Measurements from ENCODE around the gene TASP1. TPM values are rescaled to one million over a fixed set of nuclear protein-coding genes. Genes with fewer than 3 reads are reported as not detected.

TASP1 gene
- total and polyA plus RNA-seq, 8 donors, result 2.9 to 33.8 (median 6.9) TPM

DNA sequence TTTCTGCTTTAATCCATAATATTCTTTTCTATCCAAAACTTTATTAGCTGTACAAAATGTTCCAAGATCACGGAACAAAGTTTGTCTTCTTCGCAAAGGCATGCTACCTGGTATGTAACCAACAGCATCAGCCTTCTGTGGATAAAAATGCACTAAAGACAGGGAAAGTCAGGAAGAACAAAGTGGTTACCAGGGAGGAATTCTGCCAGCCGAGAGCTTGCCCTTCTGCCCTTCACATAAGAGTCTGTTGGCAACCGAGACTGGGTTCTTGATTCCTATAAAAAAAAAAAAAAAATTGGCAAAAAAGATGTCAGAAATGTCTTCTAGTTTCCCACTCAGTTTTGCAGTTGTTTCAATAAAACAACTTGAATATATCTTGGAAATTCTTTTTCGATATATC lies 58.0 kb downstream of the TASP1 start:
- Histone ChIP-seq H3K4me3 (no peak overlapping the region), H3K27me3 (no peaks in the 10 kb centered on the region), H3K9me3 (peaks cover 0 to 12% (median 4%) of the 10 kb centered on the region in 4 donors), H3K36me3 (peaks cover 0 to 41% (median 37%) of the 10 kb centered on the region in 4 donors), H3K4me1 (no peaks in the 10 kb centered on the region), H3K27ac (no peak overlapping the region)
- TF ChIP-seq POLR2A (IDR thresholded peaks at IDR 0.05), result no peak
- TF ChIP-seq, protein P1, sequence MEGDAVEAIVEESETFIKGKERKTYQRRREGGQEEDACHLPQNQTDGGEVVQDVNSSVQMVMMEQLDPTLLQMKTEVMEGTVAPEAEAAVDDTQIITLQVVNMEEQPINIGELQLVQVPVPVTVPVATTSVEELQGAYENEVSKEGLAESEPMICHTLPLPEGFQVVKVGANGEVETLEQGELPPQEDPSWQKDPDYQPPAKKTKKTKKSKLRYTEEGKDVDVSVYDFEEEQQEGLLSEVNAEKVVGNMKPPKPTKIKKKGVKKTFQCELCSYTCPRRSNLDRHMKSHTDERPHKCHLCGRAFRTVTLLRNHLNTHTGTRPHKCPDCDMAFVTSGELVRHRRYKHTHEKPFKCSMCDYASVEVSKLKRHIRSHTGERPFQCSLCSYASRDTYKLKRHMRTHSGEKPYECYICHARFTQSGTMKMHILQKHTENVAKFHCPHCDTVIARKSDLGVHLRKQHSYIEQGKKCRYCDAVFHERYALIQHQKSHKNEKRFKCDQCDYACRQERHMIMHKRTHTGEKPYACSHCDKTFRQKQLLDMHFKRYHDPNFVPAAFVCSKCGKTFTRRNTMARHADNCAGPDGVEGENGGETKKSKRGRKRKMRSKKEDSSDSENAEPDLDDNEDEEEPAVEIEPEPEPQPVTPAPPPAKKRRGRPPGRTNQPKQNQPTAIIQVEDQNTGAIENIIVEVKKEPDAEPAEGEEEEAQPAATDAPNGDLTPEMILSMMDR (IDR thresholded peaks at IDR 0.05), result no peak
- TF ChIP-seq EP300 (IDR thresholded peaks at IDR 0.05), result no peak
- no peak for TF ChIP-seq POLR2AphosphoS5 (IDR thresholded peaks at IDR 0.05)
- WGBS, 5 donors, result 90 to 96% (median 95%) methylated on average over 5 of the region's 5 CpGs
- intact Hi-C loops (cut with DNase I; ENCODE audit: low total_unique reads), result no loop called here
- no peak for DNase-seq

DNA sequence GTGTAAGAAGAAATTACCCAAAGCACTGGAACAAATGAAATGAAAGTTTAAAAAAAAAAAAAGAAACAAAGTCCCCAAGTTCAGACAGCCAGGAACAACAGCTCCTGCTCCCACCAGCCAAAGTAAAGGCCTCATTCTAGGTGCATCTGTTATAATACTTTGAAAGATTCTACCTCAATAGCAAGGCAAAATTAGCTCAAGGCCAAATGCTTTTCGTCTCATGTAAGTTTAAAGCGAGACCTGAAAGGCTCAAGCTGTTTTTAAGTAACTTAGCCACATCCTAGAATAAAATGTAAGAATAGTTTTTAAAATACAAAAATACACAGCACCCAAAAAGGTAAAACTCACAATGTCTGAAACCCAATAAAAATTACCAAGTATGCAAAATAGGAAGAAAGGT lies 64.7 kb downstream of the TASP1 start:
- Histone ChIP-seq H3K27me3 (no peaks in the 10 kb centered on the region), H3K9me3 (peaks cover 0 to 9% (median 4%) of the 10 kb centered on the region in 4 donors), H3K36me3 (peaks cover 0 to 31% (median 19%) of the 10 kb centered on the region in 4 donors), H3K4me3 (no peak overlapping the region), H3K27ac (no peak overlapping the region), H3K4me1 (no peaks in the 10 kb centered on the region)
- intact Hi-C loops (cut with DNase I; ENCODE audit: low total_unique reads), result no loop called here
- TF ChIP-seq POLR2A (IDR thresholded peaks at IDR 0.05) (no peak), POLR2AphosphoS5 (IDR thresholded peaks at IDR 0.05) (no peak), EP300 (IDR thresholded peaks at IDR 0.05) (no peak)
- TF ChIP-seq, protein P1 (IDR thresholded peaks at IDR 0.05), result no peak
- peak in 1 of 2 donors; percentile 9 for DNase-seq
- 92 to 97% (median 93%) methylated on average over 2 of the region's 2 CpGs for WGBS, 5 donors

DNA sequence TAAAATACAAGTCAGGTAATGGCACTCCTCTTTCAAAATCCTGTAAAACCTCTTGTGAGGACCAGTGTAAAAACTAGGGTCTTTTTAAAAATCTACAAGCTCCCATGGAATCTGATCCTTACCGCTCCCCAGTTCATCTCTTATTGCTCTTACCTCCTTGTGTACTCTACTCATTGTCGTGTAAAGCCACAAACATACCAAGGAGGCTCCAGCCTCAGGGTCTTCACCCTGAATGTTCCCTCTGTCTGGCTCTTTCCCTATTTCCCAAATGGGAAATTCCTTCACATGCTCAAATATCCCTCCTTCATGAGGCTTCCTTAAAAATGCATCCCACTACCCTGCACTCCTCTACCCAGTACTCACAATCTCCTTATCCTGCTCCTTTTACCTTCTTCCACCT lies 67.1 kb downstream of the TASP1 start:
- no peak overlapping the region for H3K27ac ChIP-seq
- H3K9me3 ChIP-seq, result peaks cover 0 to 9% (median 4%) of the 10 kb centered on the region in 4 donors
- DNase-seq, result no peak
- peaks cover 0 to 32% (median 15%) of the 10 kb centered on the region in 4 donors for H3K36me3 ChIP-seq
- H3K4me1 ChIP-seq, result no peaks in the 10 kb centered on the region
- TF ChIP-seq POLR2A (IDR thresholded peaks at IDR 0.05) (no peak), POLR2AphosphoS5 (IDR thresholded peaks at IDR 0.05) (no peak), EP300 (IDR thresholded peaks at IDR 0.05) (no peak)
- TF ChIP-seq, protein P1 (IDR thresholded peaks at IDR 0.05), result no peak
- intact Hi-C loops (cut with DNase I; ENCODE audit: low total_unique reads), result no loop called here
- H3K4me3 ChIP-seq, result no peak overlapping the region
- H3K27me3 ChIP-seq, result no peaks in the 10 kb centered on the region
- 93 to 98% (median 94%) methylated on average over 2 of the region's 2 CpGs for WGBS, 5 donors

DNA sequence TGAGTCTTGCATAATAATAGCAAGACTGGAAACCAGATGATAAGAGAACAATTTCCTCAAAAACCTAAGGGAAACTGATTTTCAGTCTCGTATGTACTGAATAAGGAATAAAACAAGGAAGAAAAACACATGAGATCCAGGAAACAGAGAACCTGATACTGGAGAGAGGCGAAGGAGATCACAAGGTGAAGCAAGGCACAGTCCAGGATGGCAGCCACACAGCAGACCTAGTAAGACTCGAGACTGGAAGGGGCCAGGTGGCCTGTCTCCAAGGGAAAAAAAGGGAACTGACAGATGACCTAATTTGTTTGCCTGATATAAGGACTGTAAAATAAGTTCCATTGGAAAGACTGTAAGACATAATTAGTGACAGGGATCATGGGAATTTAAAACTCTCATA lies 71.1 kb downstream of the TASP1 start:
- 68 to 77% (median 70%) methylated on average over 3 of the region's 3 CpGs for WGBS, 5 donors
- TF ChIP-seq POLR2AphosphoS5 (IDR thresholded peaks at IDR 0.05), result no peak
- TF ChIP-seq, protein P1 (IDR thresholded peaks at IDR 0.05), result no peak
- TF ChIP-seq EP300 (IDR thresholded peaks at IDR 0.05), result no peak
- no peak for TF ChIP-seq POLR2A (IDR thresholded peaks at IDR 0.05)
- H3K4me1 ChIP-seq, result no peaks in the 10 kb centered on the region
- H3K36me3 ChIP-seq, result peaks cover 0 to 24% (median 9%) of the 10 kb centered on the region in 4 donors
- no peaks in the 10 kb centered on the region for H3K27me3 ChIP-seq
- DNase-seq, result peak in 1 of 2 donors; percentile 10
- no peak overlapping the region for H3K4me3 ChIP-seq
- intact Hi-C loops (cut with DNase I; ENCODE audit: low total_unique reads), result no loop called here
- no peaks in the 10 kb centered on the region for H3K9me3 ChIP-seq
- H3K27ac ChIP-seq, result no peak overlapping the region
